HG03064 (cell line): ENCODE measurements around the gene RTN4IP1.
"Not testable (repeated sequence)": the region's sequence is repeated elsewhere in the genome, so short reads cannot be mapped to it uniquely, and the experiment has no call there.

ENCODE experiments used
- ATAC-seq: cut with Tn5 transposase; IDR thresholded peaks from one replicate; pipeline ENCODE4 v1.9.1; 2021; ENCODE audit warnings: low read depth; ENCODE audit not compliant: unreplicated experiment

Gene RTN4IP1

GRCh38 chr6:106549521-106549920 lies 79.8 kb downstream of the RTN4IP1 start:
- no peak for ATAC-seq

GRCh38 chr6:106548926-106549455 lies 80.3 kb downstream of the RTN4IP1 start:
- ATAC-seq, result not testable (repeated sequence)

GRCh38 chr6:106547601-106548453 lies 81.5 kb downstream of the RTN4IP1 start:
- ATAC-seq, result no peak

GRCh38 chr6:106546691-106547414 lies 82.4 kb downstream of the RTN4IP1 start:
- no peak for ATAC-seq

- no peak for ATAC-seq
These were observed 83.0 kb downstream of the RTN4IP1 start for GRCh38 chr6:106546261-106546690.

- ATAC-seq, result no peak
These were observed 88.4 kb downstream of the RTN4IP1 start for GRCh38 chr6:106540907-106541306.

GRCh38 chr6:106540432-106540831 lies 88.9 kb downstream of the RTN4IP1 start:
- ATAC-seq, result no peak

GRCh38 chr6:106539936-106540335 lies 89.4 kb downstream of the RTN4IP1 start:
- no peak for ATAC-seq

GRCh38 chr6:106538145-106538544 lies 91.2 kb downstream of the RTN4IP1 start:
- no peak for ATAC-seq

GRCh38 chr6:106537662-106538061 lies 91.6 kb downstream of the RTN4IP1 start:
- ATAC-seq, result no peak

- ATAC-seq, result no peak
These were observed 92.4 kb downstream of the RTN4IP1 start for GRCh38 chr6:106536851-106537250.

- no peak for ATAC-seq
These were observed 92.9 kb downstream of the RTN4IP1 start for GRCh38 chr6:106536357-106536756.

GRCh38 chr6:106535012-106535411 lies 94.3 kb downstream of the RTN4IP1 start:
- no peak for ATAC-seq

GRCh38 chr6:106534564-106534982 lies 94.7 kb downstream of the RTN4IP1 start:
- no peak for ATAC-seq

- no peak for ATAC-seq
These were observed 95.3 kb downstream of the RTN4IP1 start for GRCh38 chr6:106534004-106534403.

- ATAC-seq, result no peak
These were observed 96.2 kb downstream of the RTN4IP1 start for GRCh38 chr6:106533054-106533453.

GRCh38 chr6:106530502-106530901 lies 98.8 kb downstream of the RTN4IP1 start:
- ATAC-seq, result no peak

- ATAC-seq, result no peak
These were observed 99.3 kb downstream of the RTN4IP1 start for GRCh38 chr6:106530026-106530425.

GRCh38 chr6:106529438-106529837 lies 99.9 kb downstream of the RTN4IP1 start:
- no peak for ATAC-seq

- no peak for ATAC-seq
These were observed 100.8 kb downstream of the RTN4IP1 start for GRCh38 chr6:106528521-106528920.

GRCh38 chr6:106527979-106528378 lies 101.3 kb downstream of the RTN4IP1 start:
- no peak for ATAC-seq
